ENCODE data around the gene DCAF6. TPM values are rescaled to one million over a fixed set of nuclear protein-coding genes. Genes with fewer than 3 reads are reported as not detected.

Gene DCAF6
- total RNA-seq, 3 donors from 2014 or later (not counting 1 experiment from before 2014, with no cell fraction given) = 21.8 to 31.8 (median 27.8) TPM

DNA sequence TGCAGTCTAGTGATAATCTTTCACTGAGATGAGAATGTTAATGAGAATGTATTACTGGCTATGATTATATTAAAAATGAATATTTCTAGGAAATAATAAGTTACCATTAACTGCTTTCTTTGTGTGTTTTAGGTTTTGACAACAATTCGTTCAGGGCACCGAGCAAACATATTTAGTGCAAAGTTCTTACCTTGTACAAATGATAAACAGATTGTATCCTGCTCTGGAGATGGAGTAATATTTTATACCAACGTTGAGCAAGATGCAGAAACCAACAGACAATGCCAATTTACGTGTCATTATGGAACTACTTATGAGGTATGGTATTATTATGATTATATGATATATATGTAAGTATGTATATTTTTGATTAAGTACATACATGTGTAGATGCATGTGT lies 38.2 kb downstream of the DCAF6 start:
- no peak for ATAC-seq
- Histone ChIP-seq H3K36me3 (ENCODE audit: control insufficient read depth, insufficient read depth, low read length) (peaks cover 14% of the 10 kb centered on the region), H3K4me1 (ENCODE audit: control insufficient read depth, insufficient read depth, low read length) (no peaks in the 10 kb centered on the region), H3K27me3 (ENCODE audit: control insufficient read depth, insufficient read depth, low read length) (no peaks in the 10 kb centered on the region), H3K9me3 (ENCODE audit: control insufficient read depth, insufficient read depth, low read length) (no peaks in the 10 kb centered on the region), H3K27ac (ENCODE audit: low read length) (no peak overlapping the region), H3K4me3 (ENCODE audit: low read length) (no peak overlapping the region)
- H3K9me3 Mint-ChIP-seq = no peaks in the 10 kb centered on the region
- no peak overlapping the region for H3K27ac Mint-ChIP-seq
- intact Hi-C loops (cut with micrococcal nuclease) = no loop called here
- no peak overlapping the region for H3K4me3 Mint-ChIP-seq
- TF ChIP-seq, protein P1, sequence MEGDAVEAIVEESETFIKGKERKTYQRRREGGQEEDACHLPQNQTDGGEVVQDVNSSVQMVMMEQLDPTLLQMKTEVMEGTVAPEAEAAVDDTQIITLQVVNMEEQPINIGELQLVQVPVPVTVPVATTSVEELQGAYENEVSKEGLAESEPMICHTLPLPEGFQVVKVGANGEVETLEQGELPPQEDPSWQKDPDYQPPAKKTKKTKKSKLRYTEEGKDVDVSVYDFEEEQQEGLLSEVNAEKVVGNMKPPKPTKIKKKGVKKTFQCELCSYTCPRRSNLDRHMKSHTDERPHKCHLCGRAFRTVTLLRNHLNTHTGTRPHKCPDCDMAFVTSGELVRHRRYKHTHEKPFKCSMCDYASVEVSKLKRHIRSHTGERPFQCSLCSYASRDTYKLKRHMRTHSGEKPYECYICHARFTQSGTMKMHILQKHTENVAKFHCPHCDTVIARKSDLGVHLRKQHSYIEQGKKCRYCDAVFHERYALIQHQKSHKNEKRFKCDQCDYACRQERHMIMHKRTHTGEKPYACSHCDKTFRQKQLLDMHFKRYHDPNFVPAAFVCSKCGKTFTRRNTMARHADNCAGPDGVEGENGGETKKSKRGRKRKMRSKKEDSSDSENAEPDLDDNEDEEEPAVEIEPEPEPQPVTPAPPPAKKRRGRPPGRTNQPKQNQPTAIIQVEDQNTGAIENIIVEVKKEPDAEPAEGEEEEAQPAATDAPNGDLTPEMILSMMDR (IDR thresholded peaks at IDR 0.05) = no peak
- peaks cover 7% of the 10 kb centered on the region for H3K36me3 Mint-ChIP-seq
- DNase-seq = no peak
- H3K27me3 Mint-ChIP-seq (ENCODE audit: low read depth in 2 of 2) = no peaks in the 10 kb centered on the region
- H3K4me1 Mint-ChIP-seq = peaks cover 5% of the 10 kb centered on the region in 2 donors
- 100% methylated on average over 4 of the region's 4 CpGs for WGBS (ENCODE audit: insufficient coverage)

DNA sequence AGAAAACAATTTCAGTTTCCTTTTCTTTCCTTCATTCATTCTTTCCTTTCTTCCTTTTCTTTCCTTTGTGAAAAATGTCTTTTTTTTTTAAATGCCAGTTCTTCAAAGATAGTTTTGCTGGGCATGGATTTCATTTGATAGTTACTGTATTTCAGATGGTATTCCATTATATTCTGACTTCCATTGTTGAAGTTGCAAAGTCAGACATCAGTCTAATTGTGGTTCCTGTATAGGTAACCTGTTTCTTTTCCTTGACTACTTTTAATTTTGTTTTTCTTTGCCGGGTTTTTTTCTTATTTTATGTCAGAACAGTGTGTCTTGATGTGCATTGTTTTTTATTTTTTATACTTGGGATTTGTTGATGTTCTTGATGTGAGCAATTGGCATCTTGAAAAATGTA lies 40.8 kb downstream of the DCAF6 start:
- H3K4me1 ChIP-seq (ENCODE audit: control insufficient read depth, insufficient read depth, low read length) = no peaks in the 10 kb centered on the region
- no peaks in the 10 kb centered on the region for H3K9me3 ChIP-seq (ENCODE audit: control insufficient read depth, insufficient read depth, low read length)
- no peak overlapping the region for H3K4me3 Mint-ChIP-seq
- no peaks in the 10 kb centered on the region for H3K27me3 Mint-ChIP-seq (ENCODE audit: low read depth in 2 of 2)
- no peaks in the 10 kb centered on the region for H3K27me3 ChIP-seq (ENCODE audit: control insufficient read depth, insufficient read depth, low read length)
- no peak overlapping the region for H3K27ac Mint-ChIP-seq
- TF ChIP-seq, protein P1 (IDR thresholded peaks at IDR 0.05) = no peak
- DNase-seq = no peak
- H3K36me3 ChIP-seq (ENCODE audit: control insufficient read depth, insufficient read depth, low read length) = peaks cover 17% of the 10 kb centered on the region
- no peak overlapping the region for H3K4me3 ChIP-seq (ENCODE audit: low read length)
- peaks cover 5 to 17% of the 10 kb centered on the region in 2 donors for H3K4me1 Mint-ChIP-seq
- no CpG with 5 or more reads among the region's 1 CpG for WGBS (ENCODE audit: insufficient coverage)
- H3K36me3 Mint-ChIP-seq = peaks cover 7% of the 10 kb centered on the region
- no peaks in the 10 kb centered on the region for H3K9me3 Mint-ChIP-seq
- intact Hi-C loops (cut with micrococcal nuclease) = no loop called here
- no peak overlapping the region for H3K27ac ChIP-seq (ENCODE audit: low read length)
- no peak for ATAC-seq

DNA sequence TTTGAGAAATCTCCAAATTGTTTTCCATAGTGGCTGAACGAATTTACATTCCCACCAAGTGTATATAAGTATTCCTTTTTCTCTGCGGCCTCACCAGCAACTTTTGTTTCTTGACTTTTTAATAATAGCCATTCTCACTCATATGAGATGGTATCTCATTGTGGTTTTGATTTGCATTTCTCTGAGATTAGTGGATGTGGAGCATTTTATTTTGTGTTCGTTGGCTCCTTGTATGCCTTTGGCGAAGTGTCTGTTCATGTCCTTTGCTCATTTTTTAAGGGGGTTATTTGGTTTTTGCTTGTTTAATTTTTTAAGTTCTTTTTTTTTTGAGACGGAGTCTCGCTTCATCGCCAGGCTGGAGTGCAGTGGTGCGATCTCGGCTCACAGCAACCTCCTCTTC lies 45.5 kb downstream of the DCAF6 start:
- TF ChIP-seq, protein P1 (IDR thresholded peaks at IDR 0.05) = no peak
- peaks cover 13% of the 10 kb centered on the region for H3K36me3 ChIP-seq (ENCODE audit: control insufficient read depth, insufficient read depth, low read length)
- Mint-ChIP-seq H3K36me3 (peaks cover 6% of the 10 kb centered on the region), H3K27ac (no peak overlapping the region), H3K27me3 (ENCODE audit: low read depth in 2 of 2) (no peaks in the 10 kb centered on the region), H3K4me1 (peaks cover 17 to 34% of the 10 kb centered on the region in 2 donors), H3K9me3 (no peaks in the 10 kb centered on the region), H3K4me3 (no peak overlapping the region)
- ATAC-seq = no peak
- 96% methylated on average over 7 of the region's 9 CpGs for WGBS (ENCODE audit: insufficient coverage)
- intact Hi-C loops (cut with micrococcal nuclease) = no loop called here
- no peaks in the 10 kb centered on the region for H3K9me3 ChIP-seq (ENCODE audit: control insufficient read depth, insufficient read depth, low read length)
- no peaks in the 10 kb centered on the region for H3K4me1 ChIP-seq (ENCODE audit: control insufficient read depth, insufficient read depth, low read length)
- no peak overlapping the region for H3K27ac ChIP-seq (ENCODE audit: low read length)
- DNase-seq = no peak
- no peaks in the 10 kb centered on the region for H3K27me3 ChIP-seq (ENCODE audit: control insufficient read depth, insufficient read depth, low read length)
- H3K4me3 ChIP-seq (ENCODE audit: low read length) = no peak overlapping the region

DNA sequence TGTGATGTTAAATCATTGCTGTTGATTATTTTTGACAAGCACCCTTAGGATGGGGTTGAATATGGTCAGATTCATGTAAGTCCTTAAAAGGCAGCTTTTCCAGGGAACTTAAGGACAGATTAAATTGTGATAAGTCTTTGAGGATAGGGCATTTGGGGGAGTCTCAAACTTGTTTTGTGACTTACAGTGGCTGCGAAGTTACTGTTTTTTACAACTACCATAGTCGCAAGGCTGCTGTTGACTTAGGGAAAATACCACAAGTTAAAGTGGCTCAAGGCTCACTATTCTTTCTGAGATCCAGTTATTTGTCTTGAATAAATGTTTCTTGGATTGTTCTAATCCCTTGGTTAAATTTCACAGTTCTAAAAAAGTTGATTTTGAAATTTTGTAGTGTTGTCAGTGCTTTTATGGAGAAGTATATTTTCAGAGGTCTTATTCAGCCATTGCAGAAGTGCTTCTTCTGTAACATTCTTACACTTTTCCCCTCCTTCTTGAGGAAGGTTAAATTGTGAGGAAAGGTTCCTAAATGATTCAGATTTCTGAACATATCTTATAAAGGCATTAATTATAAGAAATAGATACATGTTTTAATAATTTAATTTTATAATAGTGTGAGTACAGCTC lies 47.4 kb downstream of the DCAF6 start:
- Histone ChIP-seq H3K36me3 (ENCODE audit: control insufficient read depth, insufficient read depth, low read length) (peaks cover 14% of the 10 kb centered on the region), H3K4me3 (ENCODE audit: low read length) (no peak overlapping the region), H3K9me3 (ENCODE audit: control insufficient read depth, insufficient read depth, low read length) (no peaks in the 10 kb centered on the region), H3K27ac (ENCODE audit: low read length) (no peak overlapping the region), H3K4me1 (ENCODE audit: control insufficient read depth, insufficient read depth, low read length) (no peaks in the 10 kb centered on the region), H3K27me3 (ENCODE audit: control insufficient read depth, insufficient read depth, low read length) (no peaks in the 10 kb centered on the region)
- H3K4me1 Mint-ChIP-seq = peaks cover 12 to 28% of the 10 kb centered on the region in 2 donors
- DNase-seq = no peak
- H3K27ac Mint-ChIP-seq = no peak overlapping the region
- no peaks in the 10 kb centered on the region for H3K9me3 Mint-ChIP-seq
- TF ChIP-seq, protein P1 (IDR thresholded peaks at IDR 0.05) = no peak
- no peak for ATAC-seq
- H3K4me3 Mint-ChIP-seq = no peak overlapping the region
- WGBS (ENCODE audit: insufficient coverage) = 100% methylated on average over 2 of the region's 2 CpGs
- H3K27me3 Mint-ChIP-seq (ENCODE audit: low read depth in 2 of 2) = no peaks in the 10 kb centered on the region
- no peaks in the 10 kb centered on the region for H3K36me3 Mint-ChIP-seq
- intact Hi-C loops (cut with micrococcal nuclease) = no loop called here
